Loucy (cell line): ENCODE results near the gene NUDT3.
"Not testable (repeated sequence)": the region's sequence is repeated elsewhere in the genome, so short reads cannot be mapped to it uniquely, and the experiment has no call there.

Source experiments
- H2AFZ ChIP-seq: fragments of 200-600 bp; sonication (generic); 2 replicates; pipeline ENCODE4 v1.6.0; 2016; ENCODE audit warnings: antibody characterized with exemption, mild to moderate bottlenecking, low read length, moderate library complexity
- H3F3A ChIP-seq: fragments of 200-600 bp; 2 replicates; pipeline ENCODE4 v1.6.0; 2016; ENCODE audit warnings: antibody characterized with exemption, low read depth, mild to moderate bottlenecking
- H3K27me3 ChIP-seq: fragments of 200-600 bp; sonication (generic); 2 replicates; pipeline ENCODE4 v1.6.1; 2014; ENCODE audit warnings: low read length, mild to moderate bottlenecking; ENCODE audit not compliant: insufficient read depth, poor library complexity, severe bottlenecking
- H3K36me3 ChIP-seq: fragments of 200-600 bp; sonication (generic); 2 replicates; pipeline ENCODE4 v1.6.1; 2016; ENCODE audit warnings: low read length; ENCODE audit not compliant: insufficient read depth
- H3K4me1 ChIP-seq: fragments of 200-600 bp; sonication (generic); 2 replicates; pipeline ENCODE4 v1.5.1; 2014; ENCODE audit warnings: low read length, mild to moderate bottlenecking; ENCODE audit not compliant: insufficient read depth, poor library complexity, severe bottlenecking
- H3K4me2 ChIP-seq: fragments of 200-600 bp; sonication (generic); 2 replicates; pipeline ENCODE4 v1.6.0; 2014; ENCODE audit warnings: antibody characterized with exemption, low read length, low read depth, mild to moderate bottlenecking; ENCODE audit not compliant: poor library complexity, severe bottlenecking
- H3K4me3 ChIP-seq: fragments of 200-600 bp; sonication (generic); 2 replicates; pipeline ENCODE4 v1.5.1; 2014; ENCODE audit warnings: low read length, mild to moderate bottlenecking, mixed read lengths; ENCODE audit not compliant: poor library complexity, severe bottlenecking
- H3K79me2 ChIP-seq: fragments of 200-600 bp; sonication (generic); 2 replicates; pipeline ENCODE4 v1.6.1; 2014; ENCODE audit warnings: low read length; ENCODE audit not compliant: insufficient read depth
- H3K9ac ChIP-seq: fragments of 200-600 bp; sonication (generic); 2 replicates; pipeline ENCODE4 v1.6.0; 2014; ENCODE audit warnings: mild to moderate bottlenecking, low read depth, low read length, moderate library complexity; ENCODE audit not compliant: poor library complexity, severe bottlenecking
- H3K9me2 ChIP-seq: fragments of 200-600 bp; sonication (generic); replicated peaks from 2 replicates; pipeline ENCODE4 v1.6.1; 2016; ENCODE audit warnings: low read depth, low read length, mixed read lengths
- H3K9me3 ChIP-seq: fragments of 200-600 bp; sonication (generic); 2 replicates; pipeline ENCODE4 v1.6.1; 2014; ENCODE audit warnings: mild to moderate bottlenecking, antibody characterized with exemption, low read length, low read depth; ENCODE audit not compliant: insufficient read depth
- H4K20me1 ChIP-seq: fragments of 200-600 bp; sonication (generic); 2 replicates; pipeline ENCODE4 v1.6.0; 2014; ENCODE audit warnings: antibody characterized with exemption, low read length, mild to moderate bottlenecking; ENCODE audit not compliant: insufficient read depth, poor library complexity, severe bottlenecking
- CTCF ChIP-seq: fragments of 200-600 bp; sonication (generic); conservative IDR thresholded peaks from 2 replicates; pipeline ENCODE4 v1.5.1; 2014; ENCODE audit warnings: mild to moderate bottlenecking, antibody characterized with exemption, low read length
- EZH2phosphoT487 ChIP-seq: fragments of 200-600 bp; IDR thresholded peaks from 2 replicates; pipeline ENCODE4 v1.6.1; 2018; ENCODE audit warnings: antibody characterized with exemption, mild to moderate bottlenecking, moderate library complexity, borderline replicate concordance

The NUDT3 gene

GRCh38 chr6:34273242-34273805, 119.1 kb downstream of the NUDT3 start:
- Histone ChIP-seq H3K9ac (peak overlapping the region; percentile 55), H4K20me1 (no peaks in the 10 kb centered on the region), H3K79me2 (no peaks in the 10 kb centered on the region), H3K4me3 (peak overlapping the region; percentile 55), H3K9me3 (no peaks in the 10 kb centered on the region), H3K27me3 (no peaks in the 10 kb centered on the region), H3F3A (no peaks in the 10 kb centered on the region), H3K9me2 (no peaks in the 10 kb centered on the region), H3K4me1 (peaks cover 29% of the 10 kb centered on the region), H3K4me2 (peak overlapping the region; percentile 79), H3K36me3 (no peaks in the 10 kb centered on the region), H2AFZ (peak overlapping the region; percentile 13; the same call in 1 of the 2 replicates)
- no peak for TF ChIP-seq EZH2phosphoT487
- TF ChIP-seq CTCF = no peak

GRCh38 chr6:34272013-34272926, 120.2 kb downstream of the NUDT3 start:
- Histone ChIP-seq H3K4me2 (no peak overlapping the region), H3K27me3 (no peaks in the 10 kb centered on the region), H3K9ac (peak overlapping the region; percentile 37), H3K36me3 (no peaks in the 10 kb centered on the region), H3K79me2 (no peaks in the 10 kb centered on the region), H3K4me1 (peaks cover 29% of the 10 kb centered on the region), H2AFZ (no peak overlapping the region), H3K4me3 (no peak overlapping the region), H3F3A (no peaks in the 10 kb centered on the region), H3K9me3 (no peaks in the 10 kb centered on the region), H4K20me1 (no peaks in the 10 kb centered on the region), H3K9me2 (no peaks in the 10 kb centered on the region)
- TF ChIP-seq CTCF (no peak; the same call in 1 of the 2 replicates), EZH2phosphoT487 (no peak)

GRCh38 chr6:34269658-34270341, 122.7 kb downstream of the NUDT3 start:
- H3K27me3 ChIP-seq, H3K9me2 ChIP-seq, H3K79me2 ChIP-seq, H2AFZ ChIP-seq, H3K36me3 ChIP-seq, H3K4me2 ChIP-seq, H3F3A ChIP-seq, H4K20me1 ChIP-seq, H3K9me3 ChIP-seq, H3K9ac ChIP-seq, H3K4me3 ChIP-seq: not testable (repeated sequence)
- H3K4me1 ChIP-seq = peaks cover 25% of the 10 kb centered on the region

- H4K20me1 ChIP-seq = not testable (repeated sequence)
These were observed 123.3 kb downstream of the NUDT3 start for GRCh38 chr6:34269132-34269531.

More at GRCh38 chr6:34269132-34269531, 123.3 kb downstream of the NUDT3 start:
- H3K79me2 ChIP-seq, H3K9me3 ChIP-seq, H3F3A ChIP-seq, H3K36me3 ChIP-seq, H2AFZ ChIP-seq, H3K9ac ChIP-seq, H3K4me2 ChIP-seq, H3K9me2 ChIP-seq, H3K27me3 ChIP-seq, H3K4me3 ChIP-seq: not testable (repeated sequence)
- peaks cover 25% of the 10 kb centered on the region for H3K4me1 ChIP-seq
